NCI-H1092 treated with DMSO at 0.1 percent for 48 hours (cell line): ENCODE results near the gene HOXB4.

Source experiments
- DNase-seq: peaks from one replicate; lab custom pipeline; 2025; lab: John Stamatoyannopoulos, UW

The HOXB4 gene

DNA sequence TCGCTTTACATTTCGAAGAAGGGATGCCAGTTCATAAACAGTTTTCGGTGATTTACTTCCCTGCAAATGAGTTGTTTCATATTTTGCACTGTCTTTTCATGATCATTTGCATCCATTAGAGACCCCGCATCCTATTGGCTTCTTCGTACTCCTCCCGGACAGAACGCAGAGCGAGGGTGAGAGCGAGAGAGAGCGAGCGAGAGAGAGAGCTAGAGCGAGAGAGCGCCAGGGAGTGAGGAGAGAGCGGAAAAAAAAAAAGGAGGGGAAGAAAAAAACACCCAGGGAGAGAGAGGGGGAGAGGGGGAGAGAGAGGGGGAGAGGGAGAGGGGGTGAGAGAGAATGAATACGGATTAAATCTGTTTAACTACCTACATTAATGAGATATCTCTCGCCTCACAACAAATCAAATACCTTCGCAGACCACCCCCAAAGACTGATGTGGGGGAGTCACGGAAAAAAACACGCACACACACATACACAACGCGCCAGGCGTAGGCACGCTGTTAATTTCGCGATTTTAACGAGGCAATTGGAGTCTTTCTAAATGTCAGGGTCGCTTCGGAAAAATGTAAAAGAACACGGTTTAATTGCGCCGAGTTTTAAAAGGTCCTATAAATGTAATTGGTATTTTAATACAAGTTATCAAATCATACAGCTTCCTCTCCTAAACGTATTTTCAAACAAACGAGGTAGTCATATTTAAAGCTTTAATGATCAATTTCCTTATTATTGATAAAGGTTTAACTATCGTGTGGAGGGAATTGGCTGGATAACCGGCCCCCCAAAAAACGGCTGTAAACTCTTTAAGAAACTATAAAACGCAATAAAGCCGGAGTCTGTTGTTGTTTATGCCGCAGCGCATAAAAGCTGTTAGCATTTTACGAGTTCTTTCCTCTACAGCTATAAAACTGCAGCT lies 37.2 kb upstream of the HOXB4 start, which contains the start of gene HOXB8:
Gene HOXB8, minus strand, starts transcription at position 246 of the 916 bp plus-strand sequence. CDS start 588 bp downstream, outside the sequence.
- no peak for DNase-seq

DNA sequence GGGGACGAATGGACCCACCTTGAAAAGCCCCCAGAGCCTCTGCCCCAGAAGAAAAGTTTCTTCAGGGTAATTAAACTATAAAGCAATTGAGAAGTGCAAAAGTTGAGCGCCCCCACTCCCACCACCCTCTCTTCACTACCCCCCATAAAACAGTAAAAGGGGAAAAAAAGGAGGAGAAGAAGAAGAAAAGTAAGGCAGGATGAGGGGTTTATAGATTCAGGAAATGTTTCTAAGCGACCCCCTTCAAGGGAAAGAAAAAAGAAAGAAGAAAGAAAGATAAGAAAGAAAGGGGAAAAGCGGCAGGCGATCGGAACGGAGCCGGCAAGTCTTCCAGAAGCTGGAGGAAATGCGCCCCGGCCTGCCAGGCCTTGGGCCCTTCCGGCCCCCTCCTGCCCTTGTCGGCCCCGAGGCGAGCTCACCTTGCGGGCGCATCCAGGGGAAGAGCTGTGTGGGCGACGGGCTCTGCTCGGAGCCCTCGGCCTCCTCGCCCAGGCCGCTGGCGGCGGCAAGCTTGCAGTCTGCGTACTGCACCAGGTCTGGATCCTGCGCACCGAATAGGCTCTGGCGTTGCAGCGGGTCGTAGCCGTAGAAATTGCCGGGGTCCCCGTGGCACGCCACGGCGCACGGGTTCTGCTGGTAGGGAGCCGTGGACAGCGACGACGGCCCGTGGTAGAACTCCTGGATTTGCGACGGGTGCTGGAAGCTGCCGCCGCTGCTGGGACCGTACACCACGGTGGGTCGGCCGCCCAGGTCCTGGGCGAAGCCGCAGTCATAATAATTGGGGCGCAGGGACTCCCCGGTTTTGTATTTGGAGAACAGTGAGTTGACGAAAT lies 35.9 kb upstream of the HOXB4 start:
- DNase-seq = no peak

DNA sequence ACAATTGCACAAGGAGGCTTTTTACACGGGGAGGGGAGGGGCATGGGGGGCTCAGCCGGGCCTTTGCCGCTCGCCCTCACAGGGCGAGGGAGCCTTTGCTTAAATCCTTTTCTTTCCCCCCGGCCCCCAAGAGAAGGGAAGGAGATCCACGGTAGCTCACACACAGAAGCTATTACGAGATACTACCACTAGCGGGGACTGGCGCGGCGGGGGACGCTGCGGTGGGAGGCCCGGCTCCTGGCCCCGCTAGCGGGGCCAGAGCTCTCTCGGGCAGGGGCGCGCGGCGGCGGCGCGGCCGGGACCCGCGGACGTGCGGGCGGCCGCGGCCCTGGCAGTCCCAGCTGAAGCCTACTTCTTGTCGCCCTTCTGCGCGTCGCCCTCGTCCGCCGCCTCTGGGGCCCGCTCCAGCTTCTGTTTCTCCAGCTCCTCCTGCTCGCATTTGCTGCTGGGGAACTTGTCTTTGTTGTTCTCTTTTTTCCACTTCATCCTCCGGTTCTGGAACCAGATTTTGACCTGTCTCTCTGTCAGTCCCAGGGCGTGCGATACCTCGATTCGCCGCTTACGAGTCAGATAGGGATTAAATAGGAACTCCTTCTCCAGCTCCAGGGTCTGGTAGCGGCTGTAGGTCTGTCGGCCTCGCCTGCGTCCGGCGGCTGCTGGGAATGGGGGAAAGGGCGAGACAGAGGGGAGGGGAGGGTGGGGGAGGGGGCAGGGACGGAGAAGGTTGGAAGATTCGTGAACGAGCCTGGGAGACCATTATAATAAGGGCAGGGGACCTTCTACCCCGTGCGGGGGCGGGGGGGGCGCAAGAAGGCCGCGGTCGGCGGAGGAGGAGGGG lies 34.9 kb upstream of the HOXB4 start:
- DNase-seq = no peak

DNA sequence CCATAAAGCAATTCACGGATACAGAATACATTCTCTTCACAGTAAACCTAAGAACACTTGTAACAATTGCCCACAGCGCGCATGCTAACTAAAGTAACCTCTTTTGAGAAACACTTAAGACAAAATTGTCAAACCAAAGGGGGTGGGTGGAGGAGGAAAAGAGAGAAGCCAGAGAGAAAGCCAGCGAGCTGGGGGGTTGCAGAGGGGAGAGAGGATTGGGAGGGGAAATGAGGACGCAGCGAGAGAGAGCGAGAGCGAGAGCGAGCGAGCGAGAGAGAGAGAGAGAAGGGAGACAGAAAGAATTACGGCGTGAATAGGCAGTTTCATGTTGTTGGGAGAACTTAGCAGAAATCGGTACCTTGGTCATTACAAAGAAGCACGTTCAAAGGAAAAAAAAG lies 34.3 kb upstream of the HOXB4 start:
- DNase-seq = no peak

DNA sequence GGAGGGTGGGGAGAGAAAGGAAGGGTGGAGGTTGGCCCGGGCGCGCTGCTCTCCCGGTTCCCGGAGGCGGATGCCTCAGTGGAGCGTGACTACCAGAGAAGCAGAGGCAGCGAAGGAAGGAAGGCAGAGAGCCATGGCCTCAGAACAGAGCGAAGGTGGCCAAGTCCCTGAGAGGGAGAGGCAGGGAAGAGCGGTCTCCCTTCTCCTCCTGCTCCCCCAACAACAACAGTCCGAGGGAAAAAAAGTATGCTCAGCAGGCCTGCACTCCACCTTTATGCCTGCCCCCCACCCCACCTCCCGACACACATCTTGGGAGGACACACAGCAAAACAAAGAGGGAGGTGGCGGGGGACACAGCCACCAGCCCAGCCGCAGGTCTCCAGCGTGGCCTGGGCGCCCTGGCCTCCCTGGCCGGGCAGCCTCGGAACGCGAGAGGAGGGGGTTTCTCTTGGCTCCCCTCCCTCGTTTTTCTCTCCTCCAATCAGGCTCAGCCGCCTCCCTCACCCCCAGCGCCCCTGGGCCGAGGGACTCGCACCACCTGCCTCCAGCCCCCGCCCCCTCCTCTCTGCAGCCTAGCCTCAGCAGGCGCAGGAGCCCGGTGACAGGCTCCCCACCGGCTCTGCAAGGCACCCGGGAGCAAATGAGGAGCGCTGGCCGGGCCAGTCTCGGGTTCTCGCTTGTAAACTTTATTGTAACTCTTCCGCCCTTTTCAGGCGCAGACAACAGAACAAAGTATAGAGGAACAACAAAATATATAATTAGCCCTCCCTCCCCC lies 33.7 kb upstream of the HOXB4 start:
- DNase-seq = no peak

DNA sequence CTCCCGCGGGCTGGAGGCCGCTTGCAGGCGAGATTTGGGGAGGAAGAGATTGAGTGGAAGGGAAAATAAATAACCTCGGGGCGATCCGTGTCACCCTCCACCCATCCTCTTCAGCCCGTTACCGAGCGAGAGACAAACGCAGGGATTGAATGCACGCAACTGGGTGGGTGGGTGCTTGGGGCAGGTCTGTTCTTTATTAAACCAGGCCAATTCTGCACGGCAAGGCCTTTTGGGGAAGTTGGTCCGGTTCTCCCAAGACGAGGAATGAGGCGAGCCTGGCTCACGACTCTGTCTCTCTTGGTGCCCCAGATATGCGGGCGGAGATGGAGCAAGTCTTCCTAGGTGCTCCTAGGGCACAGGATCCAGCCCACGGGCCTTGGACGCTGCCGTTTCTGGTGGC lies 33.1 kb upstream of the HOXB4 start:
- DNase-seq = no peak

DNA sequence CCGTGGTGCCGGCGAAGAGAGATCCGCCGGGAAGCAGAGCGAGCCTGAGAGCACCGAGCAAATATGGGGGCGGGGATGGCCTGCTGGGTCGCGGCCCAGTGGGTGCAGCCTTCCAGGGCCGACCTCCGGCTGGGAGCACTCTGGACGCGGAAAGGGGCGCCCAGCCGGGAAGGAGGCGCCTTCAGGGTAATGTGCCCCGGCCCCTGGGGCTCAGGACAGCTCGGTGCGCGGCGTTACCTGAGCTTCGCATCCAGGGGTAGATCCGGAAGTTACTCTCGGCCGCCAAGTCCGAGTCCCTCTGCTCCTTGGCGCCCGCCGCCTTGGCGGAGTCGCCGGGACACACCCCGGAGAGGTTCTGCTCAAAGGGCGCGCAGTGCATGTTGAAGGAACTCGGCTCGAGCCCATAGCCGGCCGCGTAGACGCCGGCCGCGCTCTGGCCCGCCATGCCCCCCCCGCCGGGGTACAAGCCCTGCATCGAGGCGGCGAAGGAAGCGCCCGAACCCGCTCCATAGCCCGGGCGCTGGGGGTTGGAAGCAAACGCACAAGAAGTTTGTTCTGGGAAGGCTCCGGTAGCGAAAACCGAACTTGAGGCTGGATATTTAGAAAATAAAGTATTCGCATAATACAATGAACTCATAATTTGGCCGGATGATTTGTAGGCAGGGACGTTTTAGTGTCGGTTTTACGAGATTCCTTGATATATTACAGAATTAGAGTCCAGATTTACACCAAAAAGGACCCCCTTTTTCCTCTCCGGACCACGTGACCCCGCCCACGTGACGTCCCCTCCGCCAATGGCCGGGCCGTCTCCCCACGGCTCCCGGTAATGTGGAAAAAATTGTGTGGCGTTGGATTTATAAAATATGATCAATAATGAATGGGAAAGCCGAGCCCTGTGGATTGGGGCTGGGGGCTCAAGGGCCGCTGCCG lies 32.4 kb upstream of the HOXB4 start, which contains the start of gene HOXB7:
Gene HOXB7, minus strand, starts transcription at position 736 of the 930 bp plus-strand sequence. Its CDS starts 99 bp downstream, at position 637.
- no peak for DNase-seq

DNA sequence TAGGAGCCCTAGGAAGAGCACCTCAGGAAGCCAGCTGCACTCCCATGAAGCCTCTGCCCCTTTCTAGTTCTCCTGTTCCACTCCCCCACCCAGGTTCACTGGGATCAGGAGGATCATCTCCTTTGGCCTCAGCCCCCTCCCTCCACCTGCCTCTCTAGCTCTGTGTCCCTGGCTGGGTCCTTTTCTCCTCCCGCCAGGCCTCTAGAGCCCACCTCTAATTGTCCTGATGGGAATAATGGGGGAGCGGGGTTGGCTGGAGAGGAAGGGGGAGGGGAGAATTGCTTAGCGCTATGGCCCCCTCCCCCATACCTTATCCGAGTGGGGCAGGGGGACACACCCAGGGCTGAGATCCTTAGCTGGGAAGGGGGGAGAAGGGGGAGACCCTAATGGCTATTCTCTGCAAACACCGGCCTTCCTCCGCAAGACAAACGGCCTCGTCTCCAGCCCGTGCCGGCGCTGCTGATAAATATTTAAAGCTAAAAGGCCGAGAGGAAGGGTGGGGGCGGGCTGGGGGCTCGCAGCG lies 31.7 kb upstream of the HOXB4 start:
- no peak for DNase-seq

DNA sequence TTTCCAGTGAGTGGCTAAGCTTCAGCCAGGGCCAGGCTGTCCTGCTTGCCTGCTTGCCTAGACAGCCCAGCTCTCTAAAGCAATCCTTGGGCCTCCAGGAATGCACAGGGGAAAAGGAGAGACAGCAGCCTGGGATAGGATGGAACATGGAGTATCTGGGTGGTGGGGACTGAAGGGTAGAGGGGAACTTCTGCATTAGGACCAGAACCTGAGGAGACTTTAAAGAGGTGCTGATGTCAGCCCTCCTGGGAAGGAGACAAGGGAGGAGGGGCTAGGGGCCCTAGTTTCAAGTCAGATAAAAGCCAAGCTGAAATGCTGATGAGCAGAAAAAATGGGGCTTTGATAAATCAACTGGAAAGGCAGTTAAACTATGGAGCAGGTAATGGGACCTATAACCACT lies 30.9 kb upstream of the HOXB4 start:
- DNase-seq = no peak

DNA sequence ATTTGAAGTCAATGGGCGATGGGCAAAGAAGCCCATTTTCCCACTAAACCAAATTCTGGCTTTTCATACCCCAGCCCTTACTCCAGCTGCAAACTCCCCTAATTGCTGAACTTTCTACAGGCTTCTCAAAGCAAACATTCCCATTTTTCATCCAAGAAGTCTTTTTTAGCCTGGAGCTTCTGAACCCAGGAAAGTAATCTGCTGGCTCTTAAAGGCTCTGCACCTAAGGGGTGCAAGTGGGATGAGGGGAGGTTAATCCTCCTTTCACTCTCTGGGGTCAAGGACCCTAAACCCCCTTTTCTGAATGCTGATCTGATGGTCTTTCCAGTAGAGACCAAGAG lies 30.3 kb upstream of the HOXB4 start:
- no peak for DNase-seq

DNA sequence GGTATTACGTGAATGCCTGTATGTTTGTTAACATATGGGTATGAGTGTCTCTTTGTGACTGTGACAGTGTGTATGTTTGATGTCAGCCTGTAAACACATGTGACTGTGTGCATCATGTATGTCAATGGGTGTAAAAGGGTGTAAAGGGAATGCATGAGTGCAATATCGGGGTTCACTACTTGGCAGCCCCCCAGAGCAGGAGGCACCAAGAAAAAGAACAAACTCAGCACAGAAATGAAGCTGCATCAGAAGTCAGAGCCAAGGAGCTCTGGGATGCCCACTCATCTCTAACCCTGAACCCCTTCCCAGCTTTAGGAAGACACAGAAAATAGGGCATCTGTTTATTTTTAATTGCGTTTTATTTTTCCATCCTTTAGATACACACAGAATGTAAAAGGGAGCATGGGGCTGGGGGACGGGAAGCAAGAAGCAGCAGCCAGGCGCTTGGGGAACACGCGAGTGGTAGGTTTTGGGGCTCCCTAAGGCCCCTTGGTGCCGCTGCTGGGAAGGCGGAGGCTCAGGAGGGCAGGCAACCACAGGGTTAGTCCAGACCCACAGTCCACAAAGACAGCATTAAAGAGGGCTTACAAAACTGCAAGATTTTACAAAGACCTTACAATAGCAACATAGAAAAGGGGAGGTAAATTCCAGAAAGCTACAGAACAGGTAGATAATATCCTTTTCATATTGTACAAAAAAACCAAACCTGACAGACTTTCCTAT lies 28.9 kb upstream of the HOXB4 start:
- no peak for DNase-seq

DNA sequence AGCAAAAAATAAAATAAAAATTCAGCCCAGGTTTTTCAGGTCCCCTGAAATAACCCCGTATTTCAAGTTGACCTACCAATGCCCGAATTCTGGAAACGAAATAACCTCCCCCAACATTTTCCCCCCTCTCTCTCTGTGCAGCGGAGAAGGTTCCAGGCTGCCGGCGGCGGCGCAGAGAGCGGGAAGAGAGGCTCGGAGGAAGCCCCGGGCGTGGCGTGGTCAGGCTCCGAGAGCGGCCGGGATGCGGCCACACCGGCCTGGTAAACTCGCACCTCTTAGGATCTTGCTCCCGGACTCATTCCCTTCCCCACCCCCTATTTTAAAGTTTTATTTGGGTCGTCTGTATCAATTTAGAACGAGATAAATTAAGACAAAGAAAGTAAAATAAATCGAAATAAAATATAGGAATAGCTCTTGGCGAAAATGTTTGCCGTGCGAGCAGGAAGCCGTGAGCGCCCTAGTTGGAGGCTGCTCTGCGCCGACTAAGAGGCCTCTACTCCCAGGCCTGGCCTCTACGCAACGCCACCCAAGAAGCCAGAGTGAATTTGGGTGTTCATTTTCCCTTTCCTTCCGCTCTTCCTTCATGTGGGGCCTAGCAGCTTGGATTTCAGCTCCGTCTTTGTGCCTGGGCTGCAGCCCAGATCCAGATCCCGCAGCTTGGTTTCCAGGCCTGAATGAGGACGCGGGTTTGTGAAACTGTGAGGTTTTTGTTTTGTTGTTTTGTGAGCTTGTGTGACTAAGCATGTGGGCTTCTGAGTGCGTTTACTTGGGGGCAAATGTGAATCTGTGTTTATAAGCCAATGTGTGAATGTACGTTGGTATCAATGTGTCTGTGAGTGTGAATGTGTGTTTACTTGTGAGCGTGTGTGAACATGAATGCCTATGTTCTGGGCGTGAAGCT lies 28.1 kb upstream of the HOXB4 start:
- no peak for DNase-seq

DNA sequence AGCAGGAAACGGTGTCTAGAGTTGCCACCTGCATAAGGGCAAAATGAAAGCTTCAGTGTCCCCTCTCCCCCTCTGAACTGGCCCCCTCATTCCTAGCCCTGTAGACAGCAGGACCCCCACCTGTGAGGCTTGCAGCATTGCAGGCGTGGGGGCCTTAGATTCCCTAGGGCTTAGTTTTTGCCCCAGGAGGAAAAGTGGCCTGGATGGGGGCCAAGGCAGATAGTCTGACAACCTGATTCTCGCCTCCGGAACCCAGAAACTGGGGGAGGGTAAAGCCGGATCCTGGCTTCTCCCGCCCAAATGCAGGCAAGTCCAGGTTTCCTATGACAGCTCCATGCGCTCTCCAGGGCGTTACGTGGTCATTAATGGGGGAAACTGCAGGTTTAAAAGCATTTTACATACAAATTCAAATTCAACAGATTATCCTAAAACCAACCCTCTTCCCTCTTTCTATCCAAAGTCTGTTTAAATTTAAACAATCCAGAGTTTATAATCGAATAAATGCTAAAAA lies 27.3 kb upstream of the HOXB4 start:
- no peak for DNase-seq

DNA sequence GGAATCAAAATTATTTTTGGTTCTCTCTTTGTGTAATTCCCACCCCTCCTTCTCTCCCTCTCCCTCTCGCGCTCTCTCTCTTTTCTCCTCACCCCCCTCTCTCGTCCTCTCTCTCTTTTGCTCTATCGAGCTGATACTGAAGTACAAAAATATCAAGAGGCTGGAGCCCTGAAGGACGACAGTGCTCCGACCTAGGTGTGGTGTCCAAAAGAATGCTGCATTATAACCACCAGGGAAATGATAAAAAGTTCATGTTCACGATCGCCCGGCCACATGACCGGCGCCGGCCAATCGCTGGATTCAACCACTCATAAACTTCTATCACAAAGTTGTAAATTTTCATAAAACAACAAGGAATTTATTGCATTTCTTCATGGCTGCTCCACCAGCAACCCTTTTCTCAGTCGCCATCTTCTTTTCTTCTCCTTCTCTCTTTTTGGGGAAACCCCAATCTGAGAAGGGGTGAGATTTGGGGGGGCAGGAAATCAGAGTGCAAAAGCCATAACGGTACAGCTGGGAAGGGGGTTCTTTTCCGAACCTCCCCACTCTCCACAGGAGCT lies 26.7 kb upstream of the HOXB4 start, which contains the start of gene HOXB6:
Gene HOXB6, minus strand, starts transcription at position 217 of the 560 bp plus-strand sequence. CDS start 6,836 bp downstream, outside the sequence.
- DNase-seq = no peak

DNA sequence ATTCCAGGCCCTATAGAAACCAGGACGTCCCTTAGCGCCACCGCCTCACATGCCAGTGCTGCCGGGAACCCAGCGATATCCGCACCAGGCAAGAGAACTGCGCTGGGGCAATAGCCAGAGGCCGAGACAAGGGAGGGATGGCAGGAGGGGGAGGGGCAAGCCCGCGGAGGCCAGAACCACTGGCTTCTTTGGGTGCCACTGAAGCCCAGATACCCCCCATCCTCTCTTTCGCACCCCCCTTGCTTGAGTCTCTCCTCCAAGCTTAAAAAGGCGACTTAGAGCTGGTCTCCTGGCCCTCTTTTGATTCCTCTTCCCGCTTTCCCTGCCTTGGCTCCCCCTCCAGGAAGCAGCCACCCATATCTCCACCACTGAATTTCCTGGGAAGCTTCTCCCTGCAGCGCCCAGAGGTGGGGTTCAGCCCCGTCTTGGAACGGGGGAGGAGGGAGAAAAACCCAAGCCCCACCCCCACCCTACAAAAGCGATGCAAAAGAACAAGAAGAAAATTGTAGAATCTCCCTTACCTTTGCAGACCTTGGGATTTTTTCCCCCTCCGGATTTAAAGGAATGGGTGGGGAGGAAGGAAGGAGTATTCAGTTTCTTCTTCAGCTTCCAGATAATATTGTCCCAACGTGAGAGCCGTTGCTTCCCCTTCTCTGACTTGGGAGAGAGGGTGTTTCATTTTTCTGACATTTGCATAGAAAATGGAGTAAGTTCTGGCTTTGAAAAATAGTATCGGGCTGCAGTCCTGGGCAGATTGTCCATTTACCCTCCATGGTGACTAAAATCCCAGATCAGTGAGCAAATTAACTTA lies 26.0 kb upstream of the HOXB4 start:
- no peak for DNase-seq
